WERI-Rb-1 (cell line): ENCODE results near the gene EFNA2.
"Not testable (repeated sequence)": the region's sequence is repeated elsewhere in the genome, so short reads cannot be mapped to it uniquely, and the experiment has no call there.

Experiments used
- DNase-seq: peaks from one replicate; pipeline ENCODE4 v3.0.0-alpha.2; 2020
- H3K27ac ChIP-seq: fragments of 250-450 bp; sonication (Bioruptor Pico); 2 replicates; pipeline ENCODE4 v1.5.1; 2020; ENCODE audit warnings: mild to moderate bottlenecking, moderate library complexity
- H3K27me3 ChIP-seq: fragments of 250-450 bp; sonication (Bioruptor Pico); 2 replicates; pipeline ENCODE4 v1.5.1; 2021; ENCODE audit warnings: mild to moderate bottlenecking, low read depth, moderate library complexity; ENCODE audit not compliant: insufficient read depth, severe bottlenecking
- H3K36me3 ChIP-seq: fragments of 250-450 bp; sonication (Bioruptor Pico); 2 replicates; pipeline ENCODE4 v1.5.1; 2020; ENCODE audit warnings: mild to moderate bottlenecking, moderate library complexity
- H3K4me3 ChIP-seq: 2 replicates; pipeline ENCODE4 v1.5.1; 2011; ENCODE audit warnings: low read depth, mild to moderate bottlenecking, control low read depth, low read length
- H3K9me3 ChIP-seq: fragments of 250-450 bp; sonication (Bioruptor Pico); 2 replicates; pipeline ENCODE4 v1.5.1; 2021; ENCODE audit warnings: mild to moderate bottlenecking, moderate library complexity; ENCODE audit not compliant: severe bottlenecking
- CTCF ChIP-seq: IDR thresholded peaks from 2 replicates; pipeline ENCODE4 v1.5.1; 2011; ENCODE audit warnings: low read depth, mild to moderate bottlenecking, control low read depth, inconsistent platforms, low read length

EFNA2 gene

GRCh38 chr19:1298235-1298634 lies 12.6 kb downstream of the EFNA2 start:
- Histone ChIP-seq H3K27me3 (no peaks in the 10 kb centered on the region), H3K27ac (no peak overlapping the region), H3K9me3 (no peaks in the 10 kb centered on the region), H3K4me3 (no peak overlapping the region), H3K36me3 (peaks cover 8% of the 10 kb centered on the region)
- no peak for DNase-seq
- TF ChIP-seq CTCF: no peak

GRCh38 chr19:1299801-1300200 lies 14.1 kb downstream of the EFNA2 start:
- TF ChIP-seq CTCF: no peak
- no peak for DNase-seq

GRCh38 chr19:1300744-1301490 lies 15.2 kb downstream of the EFNA2 start:
- Histone ChIP-seq H3K27me3 (no peaks in the 10 kb centered on the region), H3K27ac (no peak overlapping the region), H3K9me3 (no peaks in the 10 kb centered on the region), H3K36me3 (peaks cover 8% of the 10 kb centered on the region), H3K4me3 (no peak overlapping the region)
- DNase-seq: no peak
- TF ChIP-seq CTCF: no peak

More at GRCh38 chr19:1299801-1300200, 14.1 kb downstream of the EFNA2 start:
- Histone ChIP-seq H3K27ac (no peak overlapping the region), H3K9me3 (no peaks in the 10 kb centered on the region), H3K27me3 (no peaks in the 10 kb centered on the region), H3K4me3 (no peak overlapping the region), H3K36me3 (peaks cover 8% of the 10 kb centered on the region)

- DNase-seq: no peak
- TF ChIP-seq CTCF: no peak
- H3K4me3 ChIP-seq: no peak overlapping the region
- peaks cover 4% of the 10 kb centered on the region; the same call in 1 of the 2 replicates for H3K36me3 ChIP-seq
- H3K9me3 ChIP-seq: no peaks in the 10 kb centered on the region
- no peak overlapping the region for H3K27ac ChIP-seq
- no peaks in the 10 kb centered on the region for H3K27me3 ChIP-seq
Observed at GRCh38 chr19:1302533-1303239, 17.0 kb downstream of the EFNA2 start.

GRCh38 chr19:1304197-1304924 lies 18.7 kb downstream of the EFNA2 start:
- no peak for DNase-seq
- no peaks in the 10 kb centered on the region for H3K27me3 ChIP-seq
- TF ChIP-seq CTCF: no peak

GRCh38 chr19:1305354-1305753 lies 19.7 kb downstream of the EFNA2 start:
- not testable (repeated sequence) for H3K27ac ChIP-seq, H3K27me3 ChIP-seq

More at GRCh38 chr19:1304197-1304924, 18.7 kb downstream of the EFNA2 start:
- Histone ChIP-seq H3K36me3 (no peaks in the 10 kb centered on the region), H3K4me3 (no peak overlapping the region), H3K9me3 (no peaks in the 10 kb centered on the region), H3K27ac (no peak overlapping the region)

More at GRCh38 chr19:1305354-1305753, 19.7 kb downstream of the EFNA2 start:
- not testable (repeated sequence) for H3K9me3 ChIP-seq, DNase-seq, H3K36me3 ChIP-seq, H3K4me3 ChIP-seq
